Measurements from ENCODE around the gene ABLIM3.

The ABLIM3 gene

GRCh38 chr5:149221326-149221725, 80.0 kb downstream of the ABLIM3 start:
- DNase-seq, result no peak

GRCh38 chr5:149221731-149222342, 80.5 kb downstream of the ABLIM3 start:
- DNase-seq, result no peak

GRCh38 chr5:149223081-149223848, 82.0 kb downstream of the ABLIM3 start:
- peak in 1 of 2 donors; percentile 18 for DNase-seq

- no peak for DNase-seq
Measured at GRCh38 chr5:149224282-149224681, 83.0 kb downstream of the ABLIM3 start.

GRCh38 chr5:149227168-149227826, 86.0 kb downstream of the ABLIM3 start:
- DNase-seq, result no peak

- no peak for DNase-seq
Measured at GRCh38 chr5:149228618-149229297, 87.5 kb downstream of the ABLIM3 start.

GRCh38 chr5:149229298-149229937, 88.1 kb downstream of the ABLIM3 start:
- DNase-seq, result no peak

GRCh38 chr5:149235841-149236240, 94.5 kb downstream of the ABLIM3 start:
- no peak for DNase-seq

GRCh38 chr5:149237662-149238061, 96.4 kb downstream of the ABLIM3 start:
- DNase-seq, result no peak

GRCh38 chr5:149238540-149238939, 97.2 kb downstream of the ABLIM3 start:
- DNase-seq, result no peak

GRCh38 chr5:149239917-149240316, 98.6 kb downstream of the ABLIM3 start:
- DNase-seq, result no peak

GRCh38 chr5:149240354-149240998, 99.2 kb downstream of the ABLIM3 start:
- DNase-seq, result peak; percentile 68 to 71

- DNase-seq, result no peak
Measured at GRCh38 chr5:149242339-149242738, 101.0 kb downstream of the ABLIM3 start.

- no peak for DNase-seq
Measured at GRCh38 chr5:149246906-149247305, 105.6 kb downstream of the ABLIM3 start.

- no peak for DNase-seq
Measured at GRCh38 chr5:149247726-149248125, 106.4 kb downstream of the ABLIM3 start.

GRCh38 chr5:149251546-149251945, 110.3 kb downstream of the ABLIM3 start:
- DNase-seq, result no peak

- no peak for DNase-seq
Measured at GRCh38 chr5:149254506-149254905, 113.2 kb downstream of the ABLIM3 start.

- DNase-seq, result no peak
Measured at GRCh38 chr5:149256451-149256850, 115.2 kb downstream of the ABLIM3 start.

- DNase-seq, result no peak
Measured at GRCh38 chr5:149257131-149257530, 115.8 kb downstream of the ABLIM3 start.

GRCh38 chr5:149257889-149258705, 116.8 kb downstream of the ABLIM3 start:
- no peak for DNase-seq

- DNase-seq, result no peak
Measured at GRCh38 chr5:149260761-149261160, 119.5 kb downstream of the ABLIM3 start.
